Activated naive CD8-positive, alpha-beta T cell treated with anti-CD3 and anti-CD28 coated beads, Interleukin-2, amount 50 U/mL, for 24 hours (primary cell): ENCODE measurements around the gene ERC1.
"Not testable (repeated sequence)": the region's sequence is repeated elsewhere in the genome, so short reads cannot be mapped to it uniquely, and the experiment has no call there.

ENCODE experiments used
- ATAC-seq: fragments of 150-1000 bp; cut with Tn5 transposase; one replicate; pipeline ENCODE4 v1.10.0; 2021
- DNase-seq: peaks from one replicate; pipeline ENCODE4 v3.0.0; 2021
- H3K27ac Mint-ChIP-seq: one replicate; pipeline ENCODE4 v1.8.0; 2021; ENCODE audit warnings: mild to moderate bottlenecking, mixed read lengths
- H3K27me3 Mint-ChIP-seq: one replicate; pipeline ENCODE4 v1.8.0; 2021; ENCODE audit warnings: mixed read lengths
- H3K36me3 Mint-ChIP-seq: one replicate; pipeline ENCODE4 v1.8.0; 2021; ENCODE audit warnings: low read depth, mixed read lengths
- H3K4me1 Mint-ChIP-seq: one replicate; pipeline ENCODE4 v1.8.0; 2021; ENCODE audit warnings: mixed read lengths
- H3K4me3 Mint-ChIP-seq: one replicate; pipeline ENCODE4 v1.8.0; 2021; ENCODE audit warnings: mild to moderate bottlenecking, moderate library complexity, mixed read lengths
- H3K9me3 Mint-ChIP-seq: one replicate; pipeline ENCODE4 v1.8.0; 2021; ENCODE audit warnings: mixed read lengths

Gene ERC1

GRCh38 chr12:1034243-1034642 lies 43.2 kb downstream of the ERC1 start:
- no peaks in the 10 kb centered on the region for H3K9me3 Mint-ChIP-seq
- no peaks in the 10 kb centered on the region for H3K27me3 Mint-ChIP-seq
- H3K36me3 Mint-ChIP-seq = peaks cover 7% of the 10 kb centered on the region
- DNase-seq = no peak
- no peak for ATAC-seq
- no peak overlapping the region for H3K27ac Mint-ChIP-seq
- H3K4me3 Mint-ChIP-seq = no peak overlapping the region
- H3K4me1 Mint-ChIP-seq = no peaks in the 10 kb centered on the region

- H3K27me3 Mint-ChIP-seq = no peaks in the 10 kb centered on the region
- H3K4me3 Mint-ChIP-seq = no peak overlapping the region
- DNase-seq = no peak
- H3K27ac Mint-ChIP-seq = no peak overlapping the region
- no peaks in the 10 kb centered on the region for H3K4me1 Mint-ChIP-seq
- H3K9me3 Mint-ChIP-seq = no peaks in the 10 kb centered on the region
- ATAC-seq = no peak
- H3K36me3 Mint-ChIP-seq = peaks cover 6% of the 10 kb centered on the region
These were observed 43.9 kb downstream of the ERC1 start for GRCh38 chr12:1034751-1035457.

- H3K9me3 Mint-ChIP-seq = no peaks in the 10 kb centered on the region
- H3K27ac Mint-ChIP-seq = no peak overlapping the region
- no peak for DNase-seq
- no peak for ATAC-seq
- H3K4me1 Mint-ChIP-seq = no peaks in the 10 kb centered on the region
- H3K4me3 Mint-ChIP-seq = no peak overlapping the region
- H3K36me3 Mint-ChIP-seq = peaks cover 8% of the 10 kb centered on the region
- no peaks in the 10 kb centered on the region for H3K27me3 Mint-ChIP-seq
These were observed 50.5 kb downstream of the ERC1 start for GRCh38 chr12:1041478-1041877.

- H3K4me3 Mint-ChIP-seq = no peak overlapping the region
- H3K9me3 Mint-ChIP-seq = no peaks in the 10 kb centered on the region
- H3K27me3 Mint-ChIP-seq = no peaks in the 10 kb centered on the region
- no peak for ATAC-seq
- peaks cover 7% of the 10 kb centered on the region for H3K36me3 Mint-ChIP-seq
- no peak overlapping the region for H3K27ac Mint-ChIP-seq
- peaks cover 8% of the 10 kb centered on the region for H3K4me1 Mint-ChIP-seq
- DNase-seq = no peak
These were observed 53.2 kb downstream of the ERC1 start for GRCh38 chr12:1044199-1044598.

- Mint-ChIP-seq H3K9me3 (no peaks in the 10 kb centered on the region), H3K27ac (no peak overlapping the region), H3K4me1 (peaks cover 8% of the 10 kb centered on the region), H3K27me3 (no peaks in the 10 kb centered on the region), H3K36me3 (peaks cover 7% of the 10 kb centered on the region), H3K4me3 (no peak overlapping the region)
- ATAC-seq (no peak), DNase-seq (no peak)
These were observed 53.7 kb downstream of the ERC1 start for GRCh38 chr12:1044696-1045095.

- no peaks in the 10 kb centered on the region for H3K27me3 Mint-ChIP-seq
- H3K4me3 Mint-ChIP-seq = no peak overlapping the region
- ATAC-seq (no peak), DNase-seq (no peak)
- H3K27ac Mint-ChIP-seq = no peak overlapping the region
- peaks cover 5% of the 10 kb centered on the region for H3K36me3 Mint-ChIP-seq
- H3K4me1 Mint-ChIP-seq = peaks cover 8% of the 10 kb centered on the region
- no peaks in the 10 kb centered on the region for H3K9me3 Mint-ChIP-seq
These were observed 55.7 kb downstream of the ERC1 start for GRCh38 chr12:1046727-1047126.

- no peaks in the 10 kb centered on the region for H3K9me3 Mint-ChIP-seq
- H3K36me3 Mint-ChIP-seq = peaks cover 2% of the 10 kb centered on the region
- H3K4me3 Mint-ChIP-seq = no peak overlapping the region
- ATAC-seq (no peak), DNase-seq (no peak)
- no peaks in the 10 kb centered on the region for H3K27me3 Mint-ChIP-seq
- no peak overlapping the region for H3K27ac Mint-ChIP-seq
- peaks cover 8% of the 10 kb centered on the region for H3K4me1 Mint-ChIP-seq
These were observed 57.1 kb downstream of the ERC1 start for GRCh38 chr12:1047898-1048660.

GRCh38 chr12:1050059-1050707 lies 59.2 kb downstream of the ERC1 start:
- DNase-seq = no peak
- ATAC-seq = no peak
- no peak overlapping the region for H3K27ac Mint-ChIP-seq
- peaks cover 8% of the 10 kb centered on the region for H3K4me1 Mint-ChIP-seq
- H3K36me3 Mint-ChIP-seq = peaks cover 2% of the 10 kb centered on the region
- H3K9me3 Mint-ChIP-seq = no peaks in the 10 kb centered on the region
- H3K4me3 Mint-ChIP-seq = no peak overlapping the region
- H3K27me3 Mint-ChIP-seq = no peaks in the 10 kb centered on the region

GRCh38 chr12:1051672-1052071 lies 60.6 kb downstream of the ERC1 start:
- not testable (repeated sequence) for DNase-seq, H3K4me1 Mint-ChIP-seq, H3K9me3 Mint-ChIP-seq, ATAC-seq, H3K36me3 Mint-ChIP-seq, H3K27me3 Mint-ChIP-seq, H3K27ac Mint-ChIP-seq, H3K4me3 Mint-ChIP-seq

- Mint-ChIP-seq H3K4me1 (no peaks in the 10 kb centered on the region), H3K36me3 (peaks cover 5% of the 10 kb centered on the region), H3K9me3 (peaks cover 8% of the 10 kb centered on the region), H3K4me3 (no peak overlapping the region), H3K27me3 (no peaks in the 10 kb centered on the region), H3K27ac (no peak overlapping the region)
- no peak for DNase-seq
- no peak for ATAC-seq
These were observed 62.7 kb downstream of the ERC1 start for GRCh38 chr12:1053690-1054089.

GRCh38 chr12:1054117-1054870 lies 63.3 kb downstream of the ERC1 start:
- ATAC-seq = no peak
- DNase-seq = no peak
- peaks cover 7% of the 10 kb centered on the region for H3K36me3 Mint-ChIP-seq
- no peak overlapping the region for H3K27ac Mint-ChIP-seq
- no peaks in the 10 kb centered on the region for H3K27me3 Mint-ChIP-seq
- H3K4me1 Mint-ChIP-seq = no peaks in the 10 kb centered on the region
- no peak overlapping the region for H3K4me3 Mint-ChIP-seq
- H3K9me3 Mint-ChIP-seq = peaks cover 8% of the 10 kb centered on the region

GRCh38 chr12:1056390-1056789 lies 65.4 kb downstream of the ERC1 start:
- no peak overlapping the region for H3K27ac Mint-ChIP-seq
- H3K36me3 Mint-ChIP-seq = peaks cover 20% of the 10 kb centered on the region
- ATAC-seq (no peak), DNase-seq (no peak)
- peaks cover 19% of the 10 kb centered on the region for H3K9me3 Mint-ChIP-seq
- no peaks in the 10 kb centered on the region for H3K4me1 Mint-ChIP-seq
- H3K4me3 Mint-ChIP-seq = no peak overlapping the region
- H3K27me3 Mint-ChIP-seq = no peaks in the 10 kb centered on the region

GRCh38 chr12:1058423-1058822 lies 67.4 kb downstream of the ERC1 start:
- H3K9me3 Mint-ChIP-seq = peaks cover 30% of the 10 kb centered on the region
- H3K36me3 Mint-ChIP-seq = peaks cover 35% of the 10 kb centered on the region
- H3K27ac Mint-ChIP-seq = no peak overlapping the region
- no peaks in the 10 kb centered on the region for H3K27me3 Mint-ChIP-seq
- no peak overlapping the region for H3K4me3 Mint-ChIP-seq
- ATAC-seq (no peak), DNase-seq (no peak)
- no peaks in the 10 kb centered on the region for H3K4me1 Mint-ChIP-seq

GRCh38 chr12:1059162-1059561 lies 68.1 kb downstream of the ERC1 start:
- H3K27ac Mint-ChIP-seq = no peak overlapping the region
- DNase-seq = no peak
- no peak overlapping the region for H3K4me3 Mint-ChIP-seq
- H3K4me1 Mint-ChIP-seq = no peaks in the 10 kb centered on the region
- H3K36me3 Mint-ChIP-seq = peaks cover 42% of the 10 kb centered on the region
- H3K27me3 Mint-ChIP-seq = no peaks in the 10 kb centered on the region
- peaks cover 36% of the 10 kb centered on the region for H3K9me3 Mint-ChIP-seq
- ATAC-seq = no peak
